ENCODE data around the gene GIMD1. TPM values are rescaled to one million over a fixed set of nuclear protein-coding genes. Genes with fewer than 3 reads are reported as not detected.
"Not testable (repeated sequence)": the region's sequence is repeated elsewhere in the genome, so short reads cannot be mapped to it uniquely, and the experiment has no call there.

GIMD1 gene
- total and polyA plus RNA-seq, 2 experiments from 2014 or later, result not detected

GRCh38 chr4:106333186-106333585, 35.4 kb downstream of the GIMD1 start:
- no peak for DNase-seq (ENCODE audit: low read depth in 1 of 2, low spot score in 1 of 2)
- Histone ChIP-seq H3K36me3 (peaks cover 42% of the 10 kb centered on the region), H3K9me3 (ENCODE audit: low read depth) (no peaks in the 10 kb centered on the region), H3K4me3 (no peak overlapping the region), H3K4me1 (ENCODE audit: low read depth) (no peaks in the 10 kb centered on the region), H3K27me3 (no peaks in the 10 kb centered on the region), H3K27ac (no peak overlapping the region)
- no peak for TF ChIP-seq CTCF (IDR thresholded peaks at IDR 0.05; ENCODE audit: low read depth, low read length)

GRCh38 chr4:106329041-106329618, 39.4 kb downstream of the GIMD1 start:
- Histone ChIP-seq H3K9me3 (ENCODE audit: low read depth) (no peaks in the 10 kb centered on the region), H3K27ac (no peak overlapping the region), H3K36me3 (peaks cover 41% of the 10 kb centered on the region), H3K4me3 (no peak overlapping the region), H3K27me3 (no peaks in the 10 kb centered on the region), H3K4me1 (ENCODE audit: low read depth) (no peaks in the 10 kb centered on the region)
- DNase-seq (ENCODE audit: low read depth in 1 of 2, low spot score in 1 of 2), result peak; percentile 46 to 61
- peak; percentile 77 for TF ChIP-seq CTCF (IDR thresholded peaks at IDR 0.05; ENCODE audit: low read depth, low read length)

GRCh38 chr4:106325800-106326199, 42.8 kb downstream of the GIMD1 start:
- H3K36me3 ChIP-seq, result peaks cover 29% of the 10 kb centered on the region
- no peak overlapping the region for H3K27ac ChIP-seq
- no peaks in the 10 kb centered on the region for H3K27me3 ChIP-seq
- peaks cover 3% of the 10 kb centered on the region for H3K4me1 ChIP-seq (ENCODE audit: low read depth)
- H3K4me3 ChIP-seq, result no peak overlapping the region
- TF ChIP-seq CTCF (IDR thresholded peaks at IDR 0.05; ENCODE audit: low read depth, low read length), result no peak
- no peak for DNase-seq (ENCODE audit: low read depth in 1 of 2, low spot score in 1 of 2)
- no peaks in the 10 kb centered on the region for H3K9me3 ChIP-seq (ENCODE audit: low read depth)

- Histone ChIP-seq H3K4me3 (no peak overlapping the region), H3K27ac (no peak overlapping the region), H3K36me3 (peaks cover 17% of the 10 kb centered on the region), H3K9me3 (ENCODE audit: low read depth) (no peaks in the 10 kb centered on the region), H3K4me1 (ENCODE audit: low read depth) (peaks cover 4% of the 10 kb centered on the region), H3K27me3 (no peaks in the 10 kb centered on the region)
- no peak for DNase-seq (ENCODE audit: low read depth in 1 of 2, low spot score in 1 of 2)
- no peak for TF ChIP-seq CTCF (IDR thresholded peaks at IDR 0.05; ENCODE audit: low read depth, low read length)
These were observed 45.5 kb downstream of the GIMD1 start for GRCh38 chr4:106323119-106323518.

- H3K36me3 ChIP-seq; DNase-seq (ENCODE audit: low read depth in 1 of 2, low spot score in 1 of 2); H3K9me3 ChIP-seq (ENCODE audit: low read depth); H3K27ac ChIP-seq; H3K27me3 ChIP-seq; H3K4me3 ChIP-seq: not testable (repeated sequence)
- H3K4me1 ChIP-seq (ENCODE audit: low read depth), result peaks cover 14% of the 10 kb centered on the region
These were observed 46.8 kb downstream of the GIMD1 start for GRCh38 chr4:106321814-106322213.

- not testable (repeated sequence) for H3K9me3 ChIP-seq (ENCODE audit: low read depth); H3K36me3 ChIP-seq; H3K27ac ChIP-seq; H3K4me3 ChIP-seq; H3K27me3 ChIP-seq; DNase-seq (ENCODE audit: low read depth in 1 of 2, low spot score in 1 of 2)
- H3K4me1 ChIP-seq (ENCODE audit: low read depth), result peaks cover 14% of the 10 kb centered on the region
These were observed 47.4 kb downstream of the GIMD1 start for GRCh38 chr4:106321168-106321567.

- Histone ChIP-seq H3K4me3 (no peak overlapping the region), H3K27ac (no peak overlapping the region), H3K4me1 (ENCODE audit: low read depth) (peaks cover 14% of the 10 kb centered on the region), H3K36me3 (no peaks in the 10 kb centered on the region), H3K27me3 (no peaks in the 10 kb centered on the region), H3K9me3 (ENCODE audit: low read depth) (no peaks in the 10 kb centered on the region)
- TF ChIP-seq CTCF (IDR thresholded peaks at IDR 0.05; ENCODE audit: low read depth, low read length), result no peak
- DNase-seq (ENCODE audit: low read depth in 1 of 2, low spot score in 1 of 2), result no peak
These were observed 48.3 kb downstream of the GIMD1 start for GRCh38 chr4:106320235-106320634.

All from cardiac muscle cell (in vitro differentiated cells and primary cell).